K562 (cell line): ENCODE measurements around the gene MEF2C. TPM values are rescaled to one million over a fixed set of nuclear protein-coding genes. Genes with fewer than 3 reads are reported as not detected.

Source experiments
- ATAC-seq: fragments of 200-7000 bp; cut with Tn5 transposase; 3 replicates; pipeline ENCODE4 v1.9.1; 2020; ENCODE audit warnings: moderate library complexity
- BruUV-seq: library from RNA; stranded (reverse); fragments of 400-500 nt; replicated peaks from 2 replicates; lab custom pipeline; 2021; lab: Mats Ljungman, UMichigan
- CTCF ChIA-PET: fragments of 300-600 bp; formaldehyde crosslinking; extraction: SDS; loops from one replicate; lab custom pipeline; 2021; ENCODE audit warnings: low intra/inter-chr PET ratio; lab: Yijun Ruan, JAX
- POLR2A ChIA-PET: fragments of 300-600, 350-650 bp; sonication (Branson Sonifier 250); formaldehyde crosslinking; extraction: SDS; loops from one replicate; lab custom pipeline; 2021; ENCODE audit warnings: antibody characterized with exemption, inconsistent platforms; lab: Yijun Ruan, JAX
- DNase-seq, 4 experiments: peaks; one replicate each; pipeline versions ENCODE4 v3.0.0 to v3.0.0-alpha.2; 2011 to 2018; ENCODE audit warnings: low spot score in 3 of 4, mixed read lengths in 3 of 4; ENCODE audit errors: extremely low read depth in 1 of 4
- FAIRE-seq: peaks from 2 replicates; lab custom pipeline; 2011; peaks lifted over from hg19 to GRCh38; lab: Jason Lieb, UNC
- H2AFZ ChIP-seq: 2 replicates; pipeline ENCODE4 v1.6.0; 2011; ENCODE audit warnings: low read depth, low read length, control low read depth, inconsistent platforms
- H3K27ac ChIP-seq: fragments of 200-600 bp; 3 replicates; pipeline ENCODE4 v1.8.0; 2011; ENCODE audit warnings: low read depth, mild to moderate bottlenecking, control low read depth, inconsistent platforms, low read length, moderate library complexity, mixed read lengths; ENCODE audit errors: extremely low read depth
- H3K27me3 ChIP-seq, 2 experiments: fragments of 300-600 bp in 1 of 2; 2 replicates in 1 of 2; 3 replicates in 1 of 2; pipeline versions ENCODE4 v1.6.0 to v1.8.0; 2011; ENCODE audit warnings: inconsistent platforms in 2 of 2, low read length in 2 of 2, mild to moderate bottlenecking in 1 of 2, mixed read lengths in 1 of 2, moderate library complexity in 1 of 2; ENCODE audit not compliant: control insufficient read depth in 2 of 2, insufficient read depth in 2 of 2
- H3K36me3 ChIP-seq: fragments of 300-600 bp; 3 replicates; pipeline ENCODE4 v1.8.0; 2011; ENCODE audit warnings: mild to moderate bottlenecking, low read length, inconsistent platforms; ENCODE audit not compliant: control insufficient read depth, insufficient read depth
- H3K4me1 ChIP-seq, 2 experiments: fragments of 200-600 bp in 1 of 2; replicated peaks in 1 of 2; 2 replicates in 1 of 2; 3 replicates in 1 of 2; pipeline versions ENCODE4 v1.5.1 to v1.8.0; 2011; ENCODE audit warnings: inconsistent platforms in 2 of 2, low read length in 2 of 2, mild to moderate bottlenecking in 1 of 2, mixed read lengths in 1 of 2, moderate library complexity in 1 of 2; ENCODE audit not compliant: control insufficient read depth in 2 of 2, insufficient read depth in 2 of 2
- H3K4me2 ChIP-seq: 2 replicates; pipeline ENCODE4 v1.6.1; 2011; ENCODE audit warnings: low read length, control low read depth, inconsistent platforms, mixed read lengths; ENCODE audit not compliant: insufficient read depth
- H3K4me3 ChIP-seq: fragments of 200-600 bp; sonication (generic), shearing (Covaris generic); 2 replicates; pipeline ENCODE4 v1.5.1; 2016; ENCODE audit warnings: control low read depth, inconsistent platforms
- H3K79me2 ChIP-seq: fragments of 200-600 bp; 3 replicates; pipeline ENCODE4 v1.8.0; 2011; ENCODE audit warnings: low read length, inconsistent platforms; ENCODE audit not compliant: control insufficient read depth, insufficient read depth
- H3K9ac ChIP-seq, 2 experiments: 2 replicates each; pipeline versions ENCODE4 v1.6.0 to v1.6.1; 2011; ENCODE audit warnings: low read depth in 2 of 2, low read length in 2 of 2, control low read depth in 1 of 2, inconsistent platforms in 1 of 2, mild to moderate bottlenecking in 1 of 2, mixed read lengths in 1 of 2; ENCODE audit not compliant: insufficient read depth in 1 of 2
- H3K9me1 ChIP-seq: one replicate; pipeline ENCODE4 v1.6.0; 2011; ENCODE audit warnings: inconsistent platforms, mild to moderate bottlenecking, low read length, moderate library complexity; ENCODE audit not compliant: control insufficient read depth, insufficient read depth
- H3K9me3 ChIP-seq: replicated peaks from 2 replicates; pipeline ENCODE4 v1.5.1; 2011; ENCODE audit warnings: low read depth, low read length, inconsistent platforms; ENCODE audit not compliant: control insufficient read depth, insufficient read depth
- H4K20me1 ChIP-seq: replicated peaks from 2 replicates; pipeline ENCODE4 v1.6.1; 2011; ENCODE audit warnings: low read length, inconsistent platforms, mixed read lengths; ENCODE audit not compliant: control insufficient read depth, insufficient read depth
- BRF1 ChIP-seq: IDR thresholded peaks from 3 replicates; pipeline ENCODE4 v1.6.1; 2011; ENCODE audit warnings: borderline replicate concordance, mild to moderate bottlenecking; ENCODE audit not compliant: insufficient read length; ENCODE audit errors: extremely low read depth
- FOXJ2 ChIP-seq: fragments of 200-800 bp; sonication (Bioruptor generic); IDR thresholded peaks from 2 replicates; pipeline ENCODE4 v1.6.1; 2016; ENCODE audit warnings: missing genetic modification characterization, missing compliant biosample characterization
- JUND ChIP-seq, 2 experiments: IDR thresholded peaks; 2 replicates in 1 of 2; 3 replicates in 1 of 2; pipeline ENCODE4 v1.6.1; 2011; ENCODE audit warnings: borderline replicate concordance in 2 of 2, low read depth in 2 of 2, low read length in 2 of 2, improper control_type of control experiment in 1 of 2, missing biosample characterization in 1 of 2, missing genetic modification characterization in 1 of 2, missing genetic modification reagents in 1 of 2
- MYC ChIP-seq, 2 experiments: fragments of 250-450 bp in 1 of 2; sonication (Bioruptor Pico) in 1 of 2; IDR thresholded peaks; 2 replicates each; pipeline versions ENCODE4 v1.5.1 to v1.6.1; 2012 to 2021; ENCODE audit warnings: low read depth in 2 of 2, borderline replicate concordance in 1 of 2, improper control_type of control experiment in 1 of 2, low read length in 1 of 2, mild to moderate bottlenecking in 1 of 2, moderate library complexity in 1 of 2
- NCOA4 ChIP-seq: fragments of 450-650 bp; IDR thresholded peaks from 2 replicates; pipeline ENCODE4 v1.6.1; 2018; ENCODE audit warnings: mild to moderate bottlenecking; ENCODE audit not compliant: partially characterized antibody
- RBM17 ChIP-seq: fragments of 200-400 bp; formaldehyde crosslinking; IDR thresholded peaks from 2 replicates; pipeline ENCODE4 v1.6.1; 2017; ENCODE audit warnings: low read depth, mild to moderate bottlenecking, low read length, borderline replicate concordance
- YY1 ChIP-seq, 3 experiments: IDR thresholded peaks; 2 replicates each; pipeline ENCODE4 v1.6.1; 2011; ENCODE audit warnings: low read length in 2 of 3, mild to moderate bottlenecking in 2 of 3, moderate library complexity in 2 of 3, borderline replicate concordance in 1 of 3, control low read depth in 1 of 3, low read depth in 1 of 3; ENCODE audit not compliant: insufficient read depth in 3 of 3, insufficient replicate concordance in 2 of 3, control insufficient read depth in 1 of 3, insufficient read length in 1 of 3; ENCODE audit errors: extremely low read depth in 1 of 3
- WGBS: fragments of 100-300 bp; shearing (Covaris generic); methylation state at CpG from one replicate; pipeline ENCODE4 v1.1.6; 2016; ENCODE audit warnings: low coverage, mixed read lengths; ENCODE audit not compliant: insufficient coverage; ENCODE audit errors: missing lambda C conversion rate; 5-methylcytosine and 5-hydroxymethylcytosine counted together
- in situ Hi-C: fragments of 300-500 bp; cut with MboI; formaldehyde crosslinking; loops from 4 replicates; pipeline ENCODE4 v1.15.0; 2018; ENCODE audit warnings: inconsistent platforms, mixed read lengths
- intact Hi-C: fragments of 100-400 bp; cut with micrococcal nuclease; formaldehyde crosslinking; loops from 2 replicates; pipeline ENCODE4 v1.14.2; 2022
- polyA plus RNA-seq, 8 experiments: library from polyadenylated mRNA; depleted of rRNA in 4 of 8; stranded (reverse) in 5 of 8; unstranded in 3 of 8; fragments of >200 nt; fragmentation: Nextera tagmentation in 2 of 8; fragmentation: Illumina TruSeq in 1 of 8; extraction: Ambion mirVana in 2 of 8; extraction: Trizol in 1 of 8; gene quantifications; 2 replicates each; pipeline versions ENCODE4 v1.2.1 to v1.2.3, GENCODE V29; 2011 to 2014; ENCODE audit warnings: inconsistent platforms in 1 of 8, missing spikeins in 1 of 8
- total RNA-seq, 7 experiments: library from RNA; depleted of rRNA in 6 of 7; stranded (reverse); fragments of >200 nt in 6 of 7; fragmentation: Illumina TruSeq in 2 of 7; extraction: Trizol in 2 of 7; gene quantifications; 2 replicates each; pipeline versions ENCODE4 v1.2.1 to v1.2.3, GENCODE V29; 2011 to 2021; ENCODE audit warnings: low replicate concordance in 1 of 7
- TF ChIP-seq, protein P1 (sequence below): fragments of 450-650 bp; IDR thresholded peaks from 2 replicates; pipeline ENCODE4 v1.6.1; 2016; ENCODE audit warnings: low read depth, mild to moderate bottlenecking, moderate library complexity
- TF ChIP-seq, protein P2 (sequence below), 2 experiments: fragments of 450-650 bp; formaldehyde crosslinking in 1 of 2; IDR thresholded peaks; 2 replicates each; pipeline versions ENCODE4 v1.4.0 to v1.6.1; 2014 to 2020; ENCODE audit warnings: mild to moderate bottlenecking in 2 of 2, borderline replicate concordance in 1 of 2, low read depth in 1 of 2

The MEF2C gene
- total and polyA plus RNA-seq, 9 of the 15 experiments (the other 6 are each of a cell fraction or from before 2014, with no cell fraction given) = 25.1 to 67.8 (median 58.3) TPM

DNA sequence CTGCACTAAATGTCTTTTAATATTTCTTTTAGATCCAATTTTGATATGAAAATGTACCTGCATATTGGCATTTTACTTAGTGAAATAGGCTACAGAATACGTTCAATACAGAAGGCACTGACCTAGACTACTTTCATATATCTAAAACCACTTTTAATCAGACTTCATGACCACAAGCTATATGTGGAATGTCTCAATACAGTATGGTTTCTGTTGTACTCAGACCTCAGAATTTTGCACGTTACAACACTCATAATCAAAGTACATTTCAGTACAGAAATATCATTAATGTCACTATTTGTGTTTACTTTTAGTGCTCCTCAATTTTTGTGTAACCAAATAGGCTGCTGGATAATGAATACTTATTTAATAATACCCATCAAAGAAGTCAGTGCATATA, 74.8 kb downstream of the MEF2C start:
- H3K4me3 ChIP-seq = no peak overlapping the region
- no peak for ATAC-seq
- BruUV-seq = no TSS peak
- CTCF ChIA-PET = no interaction called here
- no peaks in the 10 kb centered on the region; a peak in 1 of 5 replicates for H3K4me1 ChIP-seq
- no peaks in the 10 kb centered on the region for H3K9me1 ChIP-seq
- no peak overlapping the region for H3K9ac ChIP-seq
- intact Hi-C loops (no loop called here), in situ Hi-C loops (no loop called here)
- no peak for DNase-seq
- WGBS = 67% methylated on average over 2 of the region's 2 CpGs
- no peak for FAIRE-seq
- peaks cover 44% of the 10 kb centered on the region for H3K79me2 ChIP-seq
- no peaks in the 10 kb centered on the region; the same call in 1 of the 2 replicates for H3K9me3 ChIP-seq
- POLR2A ChIA-PET = interaction anchor here (0.7 to 1.0 kb wide), 2 partner anchors 10 to 11 kb away, joined by 3 to 4 read pairs; no protein-coding TSS in a partner anchor
- no peaks in the 10 kb centered on the region for H4K20me1 ChIP-seq
- peaks cover 19% of the 10 kb centered on the region for H3K36me3 ChIP-seq
- no peaks in the 10 kb centered on the region for H3K27me3 ChIP-seq
- H3K4me2 ChIP-seq = no peak overlapping the region
- no peak overlapping the region for H2AFZ ChIP-seq
- H3K27ac ChIP-seq = no peak overlapping the region
- no peak for TF ChIP-seq JUND (IDR thresholded peaks at IDR 0.05; ENCODE audit: borderline replicate concordance, low read depth, low read length)
- TF ChIP-seq JUND (tag; IDR thresholded peaks at IDR 0.05; ENCODE audit: borderline replicate concordance, low read depth, low read length) = no peak
- no peak for TF ChIP-seq NCOA4
- no peak for TF ChIP-seq RBM17
- TF ChIP-seq MYC (IDR thresholded peaks at IDR 0.05; ENCODE audit: low read depth, low read length) = no peak
- no peak for TF ChIP-seq MYC (CRISPR knock-in tag; IDR thresholded peaks at IDR 0.05; ENCODE audit: borderline replicate concordance, low read depth)
- no peak for TF ChIP-seq BRF1
- TF ChIP-seq, protein P1, sequence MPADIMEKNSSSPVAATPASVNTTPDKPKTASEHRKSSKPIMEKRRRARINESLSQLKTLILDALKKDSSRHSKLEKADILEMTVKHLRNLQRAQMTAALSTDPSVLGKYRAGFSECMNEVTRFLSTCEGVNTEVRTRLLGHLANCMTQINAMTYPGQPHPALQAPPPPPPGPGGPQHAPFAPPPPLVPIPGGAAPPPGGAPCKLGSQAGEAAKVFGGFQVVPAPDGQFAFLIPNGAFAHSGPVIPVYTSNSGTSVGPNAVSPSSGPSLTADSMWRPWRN = no peak
- TF ChIP-seq FOXJ2 = no peak
- TF ChIP-seq YY1 (IDR thresholded peaks at IDR 0.05; ENCODE audit: borderline replicate concordance in 1 of 3, control insufficient read depth in 1 of 3, extremely low read depth in 1 of 3, insufficient read depth in 3 of 3, insufficient read length in 1 of 3, insufficient replicate concordance in 2 of 3, low read depth in 1 of 3, low read length in 2 of 3) = no peak
- TF ChIP-seq, protein P2, sequence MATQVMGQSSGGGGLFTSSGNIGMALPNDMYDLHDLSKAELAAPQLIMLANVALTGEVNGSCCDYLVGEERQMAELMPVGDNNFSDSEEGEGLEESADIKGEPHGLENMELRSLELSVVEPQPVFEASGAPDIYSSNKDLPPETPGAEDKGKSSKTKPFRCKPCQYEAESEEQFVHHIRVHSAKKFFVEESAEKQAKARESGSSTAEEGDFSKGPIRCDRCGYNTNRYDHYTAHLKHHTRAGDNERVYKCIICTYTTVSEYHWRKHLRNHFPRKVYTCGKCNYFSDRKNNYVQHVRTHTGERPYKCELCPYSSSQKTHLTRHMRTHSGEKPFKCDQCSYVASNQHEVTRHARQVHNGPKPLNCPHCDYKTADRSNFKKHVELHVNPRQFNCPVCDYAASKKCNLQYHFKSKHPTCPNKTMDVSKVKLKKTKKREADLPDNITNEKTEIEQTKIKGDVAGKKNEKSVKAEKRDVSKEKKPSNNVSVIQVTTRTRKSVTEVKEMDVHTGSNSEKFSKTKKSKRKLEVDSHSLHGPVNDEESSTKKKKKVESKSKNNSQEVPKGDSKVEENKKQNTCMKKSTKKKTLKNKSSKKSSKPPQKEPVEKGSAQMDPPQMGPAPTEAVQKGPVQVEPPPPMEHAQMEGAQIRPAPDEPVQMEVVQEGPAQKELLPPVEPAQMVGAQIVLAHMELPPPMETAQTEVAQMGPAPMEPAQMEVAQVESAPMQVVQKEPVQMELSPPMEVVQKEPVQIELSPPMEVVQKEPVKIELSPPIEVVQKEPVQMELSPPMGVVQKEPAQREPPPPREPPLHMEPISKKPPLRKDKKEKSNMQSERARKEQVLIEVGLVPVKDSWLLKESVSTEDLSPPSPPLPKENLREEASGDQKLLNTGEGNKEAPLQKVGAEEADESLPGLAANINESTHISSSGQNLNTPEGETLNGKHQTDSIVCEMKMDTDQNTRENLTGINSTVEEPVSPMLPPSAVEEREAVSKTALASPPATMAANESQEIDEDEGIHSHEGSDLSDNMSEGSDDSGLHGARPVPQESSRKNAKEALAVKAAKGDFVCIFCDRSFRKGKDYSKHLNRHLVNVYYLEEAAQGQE (IDR thresholded peaks at IDR 0.05; ENCODE audit: borderline replicate concordance) = no peak
- TF ChIP-seq, protein P2 (CRISPR knock-in tag; IDR thresholded peaks at IDR 0.05; ENCODE audit: low read depth) = no peak
